HepG2 (cell line): Measurements from ENCODE around the gene BMERB1. TPM values are rescaled to one million over a fixed set of nuclear protein-coding genes. Genes with fewer than 3 reads are reported as not detected.
A peak's percentile ranks its signal among the peaks of the same experiment; 100 is the strongest.

Experiments
- ATF7-NPFF ChIP-seq: sonication (generic); formaldehyde crosslinking; IDR thresholded peaks from 2 replicates; pipeline ENCODE4 v1.8.1; 2023; ENCODE audit warnings: mild to moderate bottlenecking, low read depth, missing genetic modification reagents, moderate library complexity
- CBX1 ChIP-seq: IDR thresholded peaks from one replicate; pipeline ENCODE4 v1.6.1; 2016; ENCODE audit warnings: antibody characterized with exemption, low read depth
- HCFC1 ChIP-seq: fragments of 150-350 bp; IDR thresholded peaks from 2 replicates; pipeline ENCODE4 v1.6.1; 2014; ENCODE audit warnings: low read depth, low read length
- HIVEP1 ChIP-seq: sonication (generic); formaldehyde crosslinking; IDR thresholded peaks from 2 replicates; pipeline ENCODE4 v1.4.0; 2020; ENCODE audit warnings: mild to moderate bottlenecking, missing genetic modification reagents
- HMG20B ChIP-seq: conservative IDR thresholded peaks from 2 replicates; pipeline ENCODE4 v1.6.1; 2016; ENCODE audit warnings: missing genetic modification reagents, missing compliant biosample characterization
- HNRNPK ChIP-seq: fragments of 200-400 bp; formaldehyde crosslinking; IDR thresholded peaks from 2 replicates; pipeline ENCODE4 v1.6.1; 2018; ENCODE audit warnings: low read length, low read depth, moderate library complexity, mild to moderate bottlenecking; ENCODE audit not compliant: poor library complexity, severe bottlenecking
- SAP130 ChIP-seq: IDR thresholded peaks from 2 replicates; pipeline ENCODE4 v1.6.1; 2016; ENCODE audit warnings: low read depth
- SRSF9 ChIP-seq: fragments of 200-400 bp; formaldehyde crosslinking; IDR thresholded peaks from 2 replicates; pipeline ENCODE4 v1.6.1; 2018; ENCODE audit warnings: borderline replicate concordance, mild to moderate bottlenecking, low read depth, low read length; ENCODE audit not compliant: insufficient read depth, poor library complexity, severe bottlenecking
- ZMYM4 ChIP-seq: sonication (generic); formaldehyde crosslinking; IDR thresholded peaks from 2 replicates; pipeline ENCODE4 v1.8.1; 2023; ENCODE audit warnings: mild to moderate bottlenecking, missing genetic modification reagents
- ZNF383 ChIP-seq: sonication (generic); formaldehyde crosslinking; IDR thresholded peaks from 2 replicates; pipeline ENCODE4 v1.4.0; 2020; ENCODE audit warnings: missing genetic modification reagents, mild to moderate bottlenecking, borderline replicate concordance
- ZNF510 ChIP-seq: sonication (generic); formaldehyde crosslinking; IDR thresholded peaks from 2 replicates; pipeline ENCODE4 v1.4.0; 2020; ENCODE audit warnings: low read depth, mild to moderate bottlenecking, missing genetic modification reagents
- ZNF703 ChIP-seq: sonication (generic); formaldehyde crosslinking; IDR thresholded peaks from 2 replicates; pipeline ENCODE4 v1.5.1; 2020; ENCODE audit warnings: missing genetic modification reagents, mild to moderate bottlenecking, moderate library complexity, borderline replicate concordance
- ZNF782 ChIP-seq: sonication (generic); formaldehyde crosslinking; IDR thresholded peaks from 2 replicates; pipeline ENCODE4 v1.4.0; 2020; ENCODE audit warnings: missing genetic modification reagents, mild to moderate bottlenecking, borderline replicate concordance
- polyA plus RNA-seq, 8 experiments: library from polyadenylated mRNA; depleted of rRNA in 3 of 8; stranded (reverse) in 7 of 8; unstranded in 1 of 8; fragments of >200 nt; fragmentation: Illumina TruSeq in 4 of 8; extraction: Trizol in 4 of 8; gene quantifications; 2 replicates each; pipeline versions ENCODE4 v1.2.1 to v1.2.3, GENCODE V29; 2011 to 2016; ENCODE audit warnings: low read depth in 4 of 8, missing spikeins in 1 of 8, mixed read lengths in 1 of 8; ENCODE audit not compliant: insufficient read depth in 1 of 8
- total RNA-seq, 5 experiments: library from RNA; depleted of rRNA; stranded (reverse); fragments of >200 nt; fragmentation: Illumina TruSeq; extraction: Trizol; gene quantifications; 2 replicates each; pipeline ENCODE4 v1.2.3, GENCODE V29; 2016; ENCODE audit warnings: low read depth in 1 of 5
- TF ChIP-seq, protein P1 (sequence below): sonication (generic); formaldehyde crosslinking; IDR thresholded peaks from 2 replicates; pipeline ENCODE4 v1.5.0; 2020; ENCODE audit warnings: mild to moderate bottlenecking, missing genetic modification reagents
- TF ChIP-seq, protein P2 (sequence below): sonication (generic); formaldehyde crosslinking; IDR thresholded peaks from 2 replicates; pipeline ENCODE4 v1.4.0; 2020; ENCODE audit warnings: mild to moderate bottlenecking, missing genetic modification reagents
- TF ChIP-seq, protein P3 (sequence below): sonication (generic); formaldehyde crosslinking; IDR thresholded peaks from 2 replicates; pipeline ENCODE4 v1.5.1; 2020; ENCODE audit warnings: missing genetic modification reagents, mild to moderate bottlenecking, borderline replicate concordance

BMERB1 gene
- total and polyA plus RNA-seq, 2 of the 13 experiments (the other 11 are each of a cell fraction or from before 2014, with no cell fraction given): 1.4 TPM

DNA sequence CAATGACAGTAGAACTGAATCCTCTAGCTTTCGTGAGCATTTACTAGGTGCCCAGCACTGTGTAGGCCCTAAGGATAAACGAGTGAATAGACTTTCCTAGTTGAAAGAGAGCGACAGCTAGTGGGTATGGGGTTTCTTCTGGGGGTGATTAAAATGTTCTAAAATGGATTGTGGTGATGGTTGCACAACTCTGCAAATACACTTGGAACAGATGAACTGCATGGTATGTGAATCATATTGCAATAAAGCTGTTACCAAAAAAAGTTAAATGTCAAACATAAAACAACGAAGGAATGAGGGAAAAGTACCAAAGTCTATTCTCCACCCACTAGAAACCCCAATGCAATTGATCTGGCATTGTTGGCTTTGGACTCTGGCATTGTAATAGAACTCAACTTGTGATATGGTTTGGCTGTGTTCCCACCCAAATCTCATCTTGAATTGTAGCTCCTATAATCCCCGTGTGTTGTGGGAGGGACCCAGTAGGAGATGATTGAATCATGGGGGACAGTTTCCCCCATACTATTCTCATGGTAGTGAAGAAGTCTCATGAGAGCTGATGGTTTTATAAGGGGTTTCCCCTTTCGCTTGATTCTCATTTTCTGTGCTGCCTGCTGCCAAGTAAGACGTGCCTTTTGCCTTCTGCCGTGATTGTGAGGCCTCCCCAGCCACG is 138.1 kb downstream of the BMERB1 start (continued):
- TF ChIP-seq CBX1 (no peak), ZMYM4 (CRISPR knock-in tag) (0 out of 2 replicates have a peak, but pooled peaks have one; percentile 22), ZNF782 (no peak), HIVEP1 (CRISPR knock-in tag) (no peak), HMG20B (CRISPR knock-in tag) (no peak), SRSF9 (no peak), SAP130 (CRISPR knock-in tag) (peak; percentile 36), ZNF383 (no peak), ATF7-NPFF (CRISPR knock-in tag) (no peak), HCFC1 (no peak), ZNF510 (CRISPR knock-in tag) (no peak), HNRNPK (no peak), ZNF703 (CRISPR knock-in tag) (no peak)
- TF ChIP-seq, protein P1, sequence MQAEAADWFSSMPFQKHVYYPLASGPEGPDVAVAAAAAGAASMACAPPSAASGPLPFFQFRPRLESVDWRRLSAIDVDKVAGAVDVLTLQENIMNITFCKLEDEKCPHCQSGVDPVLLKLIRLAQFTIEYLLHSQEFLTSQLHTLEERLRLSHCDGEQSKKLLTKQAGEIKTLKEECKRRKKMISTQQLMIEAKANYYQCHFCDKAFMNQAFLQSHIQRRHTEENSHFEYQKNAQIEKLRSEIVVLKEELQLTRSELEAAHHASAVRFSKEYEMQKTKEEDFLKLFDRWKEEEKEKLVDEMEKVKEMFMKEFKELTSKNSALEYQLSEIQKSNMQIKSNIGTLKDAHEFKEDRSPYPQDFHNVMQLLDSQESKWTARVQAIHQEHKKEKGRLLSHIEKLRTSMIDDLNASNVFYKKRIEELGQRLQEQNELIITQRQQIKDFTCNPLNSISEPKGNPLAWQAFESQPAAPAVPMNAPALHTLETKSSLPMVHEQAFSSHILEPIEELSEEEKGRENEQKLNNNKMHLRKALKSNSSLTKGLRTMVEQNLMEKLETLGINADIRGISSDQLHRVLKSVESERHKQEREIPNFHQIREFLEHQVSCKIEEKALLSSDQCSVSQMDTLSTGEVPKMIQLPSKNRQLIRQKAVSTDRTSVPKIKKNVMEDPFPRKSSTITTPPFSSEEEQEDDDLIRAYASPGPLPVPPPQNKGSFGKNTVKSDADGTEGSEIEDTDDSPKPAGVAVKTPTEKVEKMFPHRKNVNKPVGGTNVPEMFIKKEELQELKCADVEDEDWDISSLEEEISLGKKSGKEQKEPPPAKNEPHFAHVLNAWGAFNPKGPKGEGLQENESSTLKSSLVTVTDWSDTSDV (CRISPR knock-in tag): no peak
- TF ChIP-seq, protein P2, sequence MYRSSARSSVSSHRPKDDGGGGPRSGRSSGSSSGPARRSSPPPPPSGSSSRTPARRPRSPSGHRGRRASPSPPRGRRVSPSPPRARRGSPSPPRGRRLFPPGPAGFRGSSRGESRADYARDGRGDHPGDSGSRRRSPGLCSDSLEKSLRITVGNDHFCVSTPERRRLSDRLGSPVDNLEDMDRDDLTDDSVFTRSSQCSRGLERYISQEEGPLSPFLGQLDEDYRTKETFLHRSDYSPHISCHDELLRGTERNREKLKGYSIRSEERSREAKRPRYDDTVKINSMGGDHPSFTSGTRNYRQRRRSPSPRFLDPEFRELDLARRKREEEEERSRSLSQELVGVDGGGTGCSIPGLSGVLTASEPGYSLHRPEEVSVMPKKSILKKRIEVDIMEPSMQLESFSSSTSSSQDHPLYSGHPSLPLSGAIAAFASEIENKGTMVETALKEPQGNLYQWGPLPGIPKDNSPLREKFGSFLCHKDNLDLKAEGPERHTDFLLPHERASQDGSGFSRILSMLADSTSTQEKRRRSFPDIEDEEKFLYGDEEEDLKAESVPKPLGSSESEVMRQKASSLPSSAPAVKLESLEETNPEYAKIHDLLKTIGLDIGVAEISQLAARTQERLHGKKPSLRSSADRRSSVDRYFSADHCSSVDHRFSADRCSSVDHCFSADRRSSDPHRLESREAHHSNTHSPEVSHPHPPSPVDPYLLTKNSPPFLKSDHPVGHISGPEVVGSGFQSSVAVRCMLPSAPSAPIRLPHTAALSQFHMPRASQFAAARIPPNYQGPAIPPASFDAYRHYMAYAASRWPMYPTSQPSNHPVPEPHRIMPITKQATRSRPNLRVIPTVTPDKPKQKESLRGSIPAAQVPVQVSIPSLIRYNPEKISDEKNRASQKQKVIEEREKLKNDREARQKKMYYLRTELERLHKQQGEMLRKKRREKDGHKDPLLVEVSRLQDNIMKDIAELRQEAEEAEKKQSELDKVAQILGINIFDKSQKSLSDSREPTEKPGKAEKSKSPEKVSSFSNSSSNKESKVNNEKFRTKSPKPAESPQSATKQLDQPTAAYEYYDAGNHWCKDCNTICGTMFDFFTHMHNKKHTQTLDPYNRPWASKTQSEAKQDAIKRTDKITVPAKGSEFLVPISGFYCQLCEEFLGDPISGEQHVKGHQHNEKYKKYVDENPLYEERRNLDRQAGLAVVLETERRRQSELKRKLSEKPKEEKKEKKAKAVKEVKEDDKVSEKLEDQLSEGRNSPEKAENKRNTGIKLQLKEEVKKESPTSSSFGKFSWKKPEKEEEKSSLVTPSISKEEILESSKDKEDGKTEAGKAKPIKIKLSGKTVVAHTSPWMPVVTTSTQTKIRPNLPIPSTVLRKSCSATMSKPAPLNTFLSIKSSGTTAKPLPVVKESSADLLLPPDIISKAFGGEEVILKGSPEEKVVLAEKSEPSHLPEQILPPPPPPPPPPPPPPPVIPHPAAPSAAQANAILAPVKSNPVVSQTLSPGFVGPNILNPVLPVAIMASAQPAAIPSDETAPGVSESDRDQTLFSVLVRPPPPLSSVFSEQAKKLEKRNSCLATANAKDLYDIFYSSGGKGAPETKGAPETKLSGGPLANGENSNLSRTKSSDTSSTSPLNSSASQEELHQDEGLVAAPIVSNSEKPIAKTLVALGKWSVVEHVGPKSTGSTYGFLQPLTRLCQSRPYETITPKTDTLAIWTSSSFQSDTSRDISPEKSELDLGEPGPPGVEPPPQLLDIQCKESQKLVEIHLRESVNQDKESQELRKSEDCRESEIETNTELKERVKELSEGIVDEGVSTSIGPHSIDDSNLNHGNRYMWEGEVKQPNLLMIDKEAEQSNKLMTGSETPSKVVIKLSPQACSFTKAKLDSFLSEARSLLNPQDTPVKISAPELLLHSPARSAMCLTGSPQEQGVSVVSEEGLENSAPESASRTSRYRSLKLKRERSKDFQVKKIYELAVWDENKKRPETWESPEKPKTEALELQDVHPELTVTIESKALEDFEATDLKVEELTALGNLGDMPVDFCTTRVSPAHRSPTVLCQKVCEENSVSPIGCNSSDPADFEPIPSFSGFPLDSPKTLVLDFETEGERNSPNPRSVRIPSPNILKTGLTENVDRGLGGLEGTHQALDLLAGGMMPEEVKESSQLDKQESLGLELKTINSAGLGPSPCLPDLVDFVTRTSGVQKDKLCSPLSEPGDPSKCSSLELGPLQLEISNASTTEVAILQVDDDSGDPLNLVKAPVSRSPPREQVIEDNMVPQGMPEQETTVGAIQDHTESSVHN (CRISPR knock-in tag): no peak
- TF ChIP-seq, protein P3, sequence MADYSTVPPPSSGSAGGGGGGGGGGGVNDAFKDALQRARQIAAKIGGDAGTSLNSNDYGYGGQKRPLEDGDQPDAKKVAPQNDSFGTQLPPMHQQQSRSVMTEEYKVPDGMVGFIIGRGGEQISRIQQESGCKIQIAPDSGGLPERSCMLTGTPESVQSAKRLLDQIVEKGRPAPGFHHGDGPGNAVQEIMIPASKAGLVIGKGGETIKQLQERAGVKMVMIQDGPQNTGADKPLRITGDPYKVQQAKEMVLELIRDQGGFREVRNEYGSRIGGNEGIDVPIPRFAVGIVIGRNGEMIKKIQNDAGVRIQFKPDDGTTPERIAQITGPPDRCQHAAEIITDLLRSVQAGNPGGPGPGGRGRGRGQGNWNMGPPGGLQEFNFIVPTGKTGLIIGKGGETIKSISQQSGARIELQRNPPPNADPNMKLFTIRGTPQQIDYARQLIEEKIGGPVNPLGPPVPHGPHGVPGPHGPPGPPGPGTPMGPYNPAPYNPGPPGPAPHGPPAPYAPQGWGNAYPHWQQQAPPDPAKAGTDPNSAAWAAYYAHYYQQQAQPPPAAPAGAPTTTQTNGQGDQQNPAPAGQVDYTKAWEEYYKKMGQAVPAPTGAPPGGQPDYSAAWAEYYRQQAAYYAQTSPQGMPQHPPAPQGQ (CRISPR knock-in tag): no peak
